ENCODE measurements around the gene SH3TC1.
A peak's percentile ranks its signal among the peaks of the same experiment; 100 is the strongest.

Gene SH3TC1

DNA sequence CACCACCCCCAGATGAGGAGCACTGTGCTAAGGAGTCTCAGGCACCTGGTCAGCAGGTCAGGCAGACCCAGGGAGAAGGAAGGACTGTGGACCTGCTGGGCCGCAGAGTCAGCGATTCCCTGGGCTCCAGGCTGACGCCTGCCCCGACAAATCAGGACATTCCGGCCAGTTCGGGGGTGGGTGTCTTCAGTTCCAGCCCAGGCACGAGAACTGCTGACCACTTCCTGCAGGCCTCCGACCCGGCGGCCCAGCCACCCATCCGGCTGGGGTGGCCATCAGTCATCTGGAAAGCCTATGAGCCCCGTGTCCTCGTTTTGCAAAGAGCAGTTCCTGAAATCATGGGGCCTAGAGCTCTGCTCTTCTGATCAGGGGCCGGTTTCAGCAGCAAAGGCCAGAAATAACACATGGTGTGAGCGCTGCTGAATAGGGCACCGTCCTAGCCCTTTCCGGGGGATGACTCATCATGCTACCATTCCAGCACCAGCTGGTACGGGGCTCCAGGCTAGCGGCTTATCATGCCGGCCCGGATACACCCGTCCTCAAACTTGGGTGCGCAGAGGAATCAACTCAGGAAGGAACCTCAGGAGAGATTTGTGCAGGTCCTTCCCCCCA lies 7.8 kb upstream of the SH3TC1 start:
- DNase-seq = no peak
- Mint-ChIP-seq H3K27ac (no peak overlapping the region), H3K9me3 (no peaks in the 10 kb centered on the region), H3K4me1 (ENCODE audit: low read depth in 2 of 2) (peaks cover 6 to 8% of the 10 kb centered on the region in 2 donors), H3K36me3 (ENCODE audit: insufficient read depth) (no peaks in the 10 kb centered on the region), H3K27me3 (peaks cover 12 to 61% of the 10 kb centered on the region in 2 donors), H3K4me3 (no peak overlapping the region)
- ATAC-seq (replicated peaks) = no peak

DNA sequence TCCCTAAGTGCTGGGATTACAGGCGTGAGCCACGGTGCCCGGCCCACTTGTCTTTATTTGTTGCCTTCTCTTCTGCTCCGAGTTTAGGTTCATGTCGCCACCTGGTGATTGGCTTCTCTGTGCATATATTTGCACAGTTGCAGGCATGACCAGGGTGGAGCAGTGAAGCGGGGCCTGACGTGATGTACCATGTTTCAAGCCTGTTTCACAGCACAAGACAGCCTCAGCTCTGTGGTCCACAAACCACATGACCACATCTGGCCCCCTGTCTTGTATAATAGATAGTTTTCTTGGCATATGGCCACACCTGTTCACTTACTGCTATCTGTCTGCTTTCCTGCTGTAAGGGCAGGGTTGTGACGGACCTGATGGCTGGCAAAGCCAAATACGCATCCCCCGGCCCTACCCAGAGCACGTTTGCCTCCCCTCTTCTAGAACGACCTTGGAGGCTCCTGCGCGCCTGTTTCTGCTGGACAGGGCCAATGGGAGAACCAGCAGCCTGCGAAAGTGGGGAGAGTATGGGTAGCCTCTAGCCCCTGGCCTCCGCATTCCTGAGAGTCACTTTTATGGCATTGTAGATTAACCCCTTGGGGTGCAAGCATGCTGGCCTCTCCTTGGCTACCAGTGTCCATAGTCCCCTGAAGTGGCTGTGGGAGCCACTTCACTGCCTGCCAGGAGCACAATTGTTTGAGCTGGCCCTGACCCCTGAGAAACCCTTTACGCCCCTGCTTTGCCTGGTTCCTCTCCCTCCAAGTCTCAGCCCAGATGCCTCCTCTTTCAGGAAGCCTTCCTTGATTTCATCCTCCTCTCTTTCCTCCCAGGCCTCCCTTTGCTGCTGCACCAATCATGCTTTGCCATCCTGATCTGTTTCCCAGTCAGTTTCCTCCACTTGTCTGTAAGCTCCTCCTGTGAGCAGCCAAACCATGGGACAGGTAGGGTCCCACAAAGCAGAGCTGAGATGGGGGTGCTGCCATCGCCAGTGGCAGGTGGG lies 6.0 kb upstream of the SH3TC1 start:
- no peak overlapping the region for H3K4me3 Mint-ChIP-seq
- H3K4me1 Mint-ChIP-seq (ENCODE audit: low read depth in 2 of 2) = peaks cover 8 to 10% of the 10 kb centered on the region in 2 donors
- H3K27ac Mint-ChIP-seq = peak overlapping the region in 1 of 2 donors; percentile 63
- H3K27me3 Mint-ChIP-seq = peaks cover 7 to 51% of the 10 kb centered on the region in 2 donors
- ATAC-seq (replicated peaks) = peak; percentile 89
- DNase-seq = peak in 1 of 3 experiments; percentile 25
- H3K9me3 Mint-ChIP-seq = no peaks in the 10 kb centered on the region
- peaks cover 3% of the 10 kb centered on the region for H3K36me3 Mint-ChIP-seq (ENCODE audit: insufficient read depth)

DNA sequence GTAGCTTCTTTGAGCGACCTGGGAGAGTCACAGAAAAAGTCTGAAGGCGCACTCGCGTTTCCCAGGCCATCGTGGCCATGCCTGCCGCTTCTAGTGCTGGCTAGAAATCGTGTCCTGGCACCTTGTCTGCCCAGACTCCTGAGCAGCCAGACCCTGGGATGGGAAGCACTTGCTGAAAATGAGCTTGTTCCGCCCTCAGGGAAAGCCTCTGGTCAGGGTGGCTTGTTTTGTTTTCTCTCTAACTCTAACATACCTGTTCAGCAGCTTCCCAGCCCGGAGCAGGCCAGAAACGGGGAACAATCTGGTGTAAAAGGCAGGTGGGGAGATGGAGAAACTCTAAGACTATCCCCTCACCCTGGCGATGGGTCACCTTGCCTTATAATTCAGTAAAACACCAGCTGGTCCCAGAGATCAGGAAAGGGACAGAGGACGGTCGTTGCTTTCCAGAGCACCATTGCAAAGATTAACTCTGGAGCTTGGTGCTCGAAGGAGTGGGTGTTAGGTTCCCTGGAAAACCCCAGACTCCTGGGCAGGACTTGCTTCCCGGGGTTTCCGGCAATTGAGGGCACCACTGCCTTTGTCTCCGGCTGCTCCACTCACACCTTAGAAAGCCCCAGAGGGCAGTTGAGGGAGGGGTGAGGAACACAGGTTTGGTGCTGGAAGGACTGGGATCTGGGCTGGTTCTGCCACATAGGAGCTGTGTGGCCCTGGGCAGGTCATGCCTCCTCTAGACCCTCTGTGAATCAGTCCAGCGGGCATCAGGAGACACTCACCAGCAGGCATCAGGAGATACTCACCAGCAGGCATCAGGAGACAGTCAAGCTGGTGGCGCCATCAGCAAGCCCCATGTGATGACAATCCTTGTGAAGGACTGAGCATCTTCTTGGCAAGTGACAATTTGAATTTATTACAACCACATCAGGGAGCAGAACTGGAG lies 4.5 kb upstream of the SH3TC1 start:
- Mint-ChIP-seq H3K36me3 (ENCODE audit: insufficient read depth) (peaks cover 13% of the 10 kb centered on the region), H3K4me1 (ENCODE audit: low read depth in 2 of 2) (peaks cover 21 to 23% of the 10 kb centered on the region in 2 donors), H3K4me3 (no peak overlapping the region), H3K27me3 (peaks cover 0 to 35% of the 10 kb centered on the region in 2 donors), H3K9me3 (no peaks in the 10 kb centered on the region), H3K27ac (peak overlapping the region in 1 of 2 donors; percentile 62)
- ATAC-seq (replicated peaks) = no peak
- DNase-seq = no peak

DNA sequence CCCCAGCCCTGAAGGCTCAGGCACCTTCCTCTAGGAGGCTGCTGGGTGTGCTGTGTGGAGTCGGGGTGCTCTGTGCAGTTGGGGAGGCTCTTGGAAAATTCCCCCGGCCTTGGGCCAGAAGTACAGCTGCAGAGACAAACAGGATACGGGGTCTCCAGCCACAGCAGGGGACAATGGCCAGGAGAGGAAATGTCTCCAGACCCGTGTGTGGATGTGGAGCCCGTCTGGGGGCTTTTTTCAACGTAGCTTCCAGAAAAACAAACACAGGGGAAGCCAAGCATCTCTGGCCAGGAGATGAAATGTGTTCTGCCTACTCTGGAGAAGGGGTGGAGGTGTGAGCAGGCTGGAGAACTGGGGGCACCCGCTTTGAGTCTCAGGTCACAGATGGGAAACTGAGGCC lies 3.7 kb upstream of the SH3TC1 start:
- Mint-ChIP-seq H3K27ac (no peak overlapping the region), H3K4me3 (no peak overlapping the region), H3K27me3 (peaks cover 0 to 29% of the 10 kb centered on the region in 2 donors), H3K9me3 (no peaks in the 10 kb centered on the region), H3K36me3 (ENCODE audit: insufficient read depth) (peaks cover 19% of the 10 kb centered on the region), H3K4me1 (ENCODE audit: low read depth in 2 of 2) (peaks cover 28% of the 10 kb centered on the region in 2 donors)
- ATAC-seq (replicated peaks) = no peak
- no peak for DNase-seq

DNA sequence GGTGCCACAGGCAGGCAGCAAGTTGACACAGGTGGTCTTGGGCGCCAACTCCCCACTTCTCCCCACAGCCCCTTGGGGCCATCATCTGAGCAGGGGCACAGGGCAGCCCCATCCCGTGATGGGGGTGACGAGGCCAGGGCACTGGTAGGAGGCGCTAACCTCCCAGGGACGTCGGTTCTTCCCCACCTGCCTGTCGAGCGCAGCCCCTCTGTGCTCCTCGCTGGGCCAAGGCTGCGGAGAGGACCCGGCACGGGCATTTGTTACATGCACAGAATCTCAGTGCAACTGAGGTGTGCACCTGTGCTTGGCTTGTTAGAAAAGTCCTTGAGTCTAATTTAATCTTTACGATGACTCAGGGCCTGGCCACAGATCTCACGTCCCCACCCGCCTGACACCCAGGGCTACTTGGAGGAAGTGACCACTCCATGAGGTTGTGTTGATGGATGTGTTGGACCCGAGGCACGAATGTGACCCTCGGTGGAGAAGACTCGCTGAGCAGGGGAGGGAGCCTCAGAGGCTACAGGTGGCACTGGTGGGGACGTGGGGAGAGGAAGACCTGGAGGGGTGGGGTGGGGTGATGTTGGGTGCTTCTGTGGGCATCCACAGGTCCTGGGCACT lies 3.1 kb upstream of the SH3TC1 start:
- H3K36me3 Mint-ChIP-seq (ENCODE audit: insufficient read depth) = peaks cover 19% of the 10 kb centered on the region
- DNase-seq (no peak), ATAC-seq (replicated peaks) (no peak)
- H3K9me3 Mint-ChIP-seq = no peaks in the 10 kb centered on the region
- peaks cover 28 to 31% of the 10 kb centered on the region in 2 donors for H3K4me1 Mint-ChIP-seq (ENCODE audit: low read depth in 2 of 2)
- peak overlapping the region in 1 of 2 donors; percentile 29 for H3K27ac Mint-ChIP-seq
- peaks cover 0 to 27% of the 10 kb centered on the region in 2 donors for H3K27me3 Mint-ChIP-seq
- no peak overlapping the region for H3K4me3 Mint-ChIP-seq

DNA sequence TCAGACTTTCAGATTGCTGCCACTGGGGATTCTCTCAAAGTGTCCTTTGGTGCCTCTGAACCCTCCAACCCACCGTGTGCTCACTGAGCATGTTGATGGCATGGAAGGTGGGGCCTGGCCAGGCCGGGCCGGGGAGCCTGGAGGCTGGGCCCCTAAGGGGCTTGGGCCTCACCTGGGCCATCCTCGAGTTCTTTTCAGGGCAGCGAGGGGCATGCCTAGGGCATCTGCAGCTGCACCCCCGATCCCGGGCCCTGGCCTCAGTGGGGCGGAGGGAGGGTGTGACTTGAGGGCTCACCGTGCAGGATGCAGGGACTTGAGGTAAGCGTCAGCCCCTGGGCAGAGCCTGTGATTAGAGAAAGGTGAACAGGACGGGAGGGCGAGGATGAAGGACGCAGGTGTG lies 1.6 kb upstream of the SH3TC1 start:
- no peaks in the 10 kb centered on the region for H3K9me3 Mint-ChIP-seq
- H3K4me1 Mint-ChIP-seq (ENCODE audit: low read depth in 2 of 2) = peaks cover 41 to 42% of the 10 kb centered on the region in 2 donors
- H3K4me3 Mint-ChIP-seq = peak overlapping the region in 1 of 2 donors; percentile 17
- peaks cover 0 to 22% of the 10 kb centered on the region in 2 donors for H3K27me3 Mint-ChIP-seq
- ATAC-seq (replicated peaks) = no peak
- H3K27ac Mint-ChIP-seq = no peak overlapping the region
- peaks cover 22% of the 10 kb centered on the region for H3K36me3 Mint-ChIP-seq (ENCODE audit: insufficient read depth)
- no peak for DNase-seq

DNA sequence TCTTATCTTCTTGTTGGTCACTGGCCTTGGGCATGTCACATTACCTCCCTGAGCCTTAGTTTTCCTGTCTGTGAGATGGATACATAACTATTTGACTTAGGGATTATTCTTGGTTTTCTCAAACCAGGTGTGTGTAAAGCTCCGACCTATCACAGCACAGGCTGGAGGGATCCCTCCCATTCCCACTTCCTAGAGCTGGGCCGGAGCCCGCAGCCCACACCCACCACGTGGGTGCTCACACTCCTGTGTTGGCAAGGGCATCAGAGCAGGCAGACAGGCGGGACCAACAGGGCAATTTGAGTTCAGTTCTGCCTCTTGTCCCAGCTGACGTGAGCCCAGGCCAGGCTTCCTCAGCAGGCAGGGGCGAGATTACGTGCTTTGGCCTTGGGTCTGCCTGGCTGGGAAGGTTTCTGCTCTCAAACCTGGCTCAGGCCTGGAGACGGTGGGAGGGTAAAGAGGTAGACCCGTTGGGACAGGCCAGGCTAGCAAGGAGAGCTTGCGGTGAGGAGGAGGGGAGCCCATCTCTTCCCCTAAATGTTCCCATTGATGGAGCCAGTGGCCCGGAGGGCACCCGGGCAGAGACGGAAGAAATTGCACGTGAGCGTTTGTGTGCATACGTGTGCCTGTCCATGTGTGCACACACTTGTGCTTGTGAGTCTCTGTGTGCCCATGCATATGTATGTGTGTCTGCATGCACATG lies 734 bp upstream of the SH3TC1 start:
- Mint-ChIP-seq H3K36me3 (ENCODE audit: insufficient read depth) (peaks cover 22% of the 10 kb centered on the region), H3K4me1 (ENCODE audit: low read depth in 2 of 2) (peaks cover 35 to 39% of the 10 kb centered on the region in 2 donors), H3K9me3 (no peaks in the 10 kb centered on the region), H3K4me3 (peak overlapping the region; percentile 92), H3K27me3 (peaks cover 0 to 18% of the 10 kb centered on the region in 2 donors), H3K27ac (peak overlapping the region; percentile 95 to 96)
- DNase-seq (no peak), ATAC-seq (replicated peaks) (no peak)

DNA sequence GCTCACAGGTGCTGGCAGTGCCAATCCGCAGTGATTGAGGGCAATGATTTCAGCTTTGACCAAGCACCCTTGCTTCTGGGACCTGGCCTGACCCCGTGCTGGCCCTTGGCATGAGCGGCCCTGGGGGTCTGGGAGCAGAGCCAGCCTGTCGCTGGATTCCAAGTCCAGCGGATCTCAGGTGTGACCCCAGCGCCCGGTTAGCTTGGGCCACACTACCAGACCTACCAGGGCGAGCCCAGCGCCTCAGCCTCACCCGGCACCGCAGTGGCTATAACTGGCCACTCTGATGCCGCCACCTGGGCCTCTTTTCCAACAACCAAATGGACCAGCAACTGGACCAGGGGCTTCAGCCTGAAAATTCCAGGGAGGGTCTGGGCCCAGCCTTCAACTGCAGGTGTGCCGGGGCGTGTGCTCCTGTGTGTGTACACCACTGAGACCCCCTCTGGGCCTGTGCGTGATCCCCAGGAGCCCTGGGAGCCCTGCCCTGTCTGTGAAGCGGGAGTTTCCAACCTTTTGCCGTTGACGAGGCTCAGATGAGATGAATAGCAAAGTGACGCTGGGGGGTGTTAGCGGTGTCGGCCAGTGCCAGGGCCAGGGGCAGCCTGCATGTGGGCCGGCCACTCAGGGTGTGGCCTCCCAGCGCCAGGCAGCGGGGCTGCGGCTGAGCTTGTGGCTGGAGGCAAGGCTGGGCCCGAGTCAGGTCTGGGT lies 658 bp downstream of the SH3TC1 start:
- peak overlapping the region; percentile 92 for H3K4me3 Mint-ChIP-seq
- no peak for DNase-seq
- H3K36me3 Mint-ChIP-seq (ENCODE audit: insufficient read depth) = peaks cover 24% of the 10 kb centered on the region
- ATAC-seq (replicated peaks) = peak; percentile 9
- H3K27ac Mint-ChIP-seq = peak overlapping the region; percentile 95 to 96
- peaks cover 32 to 44% of the 10 kb centered on the region in 2 donors for H3K4me1 Mint-ChIP-seq (ENCODE audit: low read depth in 2 of 2)
- H3K9me3 Mint-ChIP-seq = no peaks in the 10 kb centered on the region
- H3K27me3 Mint-ChIP-seq = peaks cover 0 to 13% of the 10 kb centered on the region in 2 donors

DNA sequence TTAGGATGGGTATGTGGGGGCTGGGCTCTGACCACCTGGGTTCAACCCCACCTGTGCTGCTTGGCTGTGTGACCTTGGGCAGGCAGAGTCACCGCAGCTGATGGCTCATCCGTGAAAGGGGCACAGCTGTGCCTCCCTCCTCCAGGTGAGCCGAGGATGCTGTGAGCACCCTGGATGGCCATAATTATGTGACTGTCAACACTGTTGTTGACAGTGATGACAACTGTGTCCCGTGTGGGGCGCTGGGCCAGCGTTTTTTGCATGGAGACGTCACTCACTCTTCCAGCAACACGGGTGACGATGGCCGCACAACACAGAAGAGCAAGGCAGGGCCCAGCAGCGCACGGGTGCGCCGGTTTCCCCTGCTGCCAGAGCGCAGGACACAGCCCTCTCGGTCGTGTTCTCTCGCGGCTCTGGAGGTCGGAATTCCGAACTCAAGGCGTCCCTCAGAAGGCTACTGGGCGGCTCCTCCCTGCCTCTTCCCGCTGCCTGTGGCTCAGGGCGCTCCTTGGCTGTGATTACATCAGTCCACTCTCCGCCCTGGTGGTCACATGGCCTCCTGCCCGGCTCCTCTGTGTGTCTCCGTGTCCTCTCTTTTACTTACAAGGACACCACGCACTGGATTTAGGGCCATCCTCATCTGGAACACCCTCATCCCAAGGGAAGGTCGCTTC lies 1.3 kb downstream of the SH3TC1 start:
- H3K27me3 Mint-ChIP-seq = peaks cover 0 to 13% of the 10 kb centered on the region in 2 donors
- DNase-seq = peak in 1 of 3 experiments; percentile 32
- peak; percentile 20 for ATAC-seq (replicated peaks)

DNA sequence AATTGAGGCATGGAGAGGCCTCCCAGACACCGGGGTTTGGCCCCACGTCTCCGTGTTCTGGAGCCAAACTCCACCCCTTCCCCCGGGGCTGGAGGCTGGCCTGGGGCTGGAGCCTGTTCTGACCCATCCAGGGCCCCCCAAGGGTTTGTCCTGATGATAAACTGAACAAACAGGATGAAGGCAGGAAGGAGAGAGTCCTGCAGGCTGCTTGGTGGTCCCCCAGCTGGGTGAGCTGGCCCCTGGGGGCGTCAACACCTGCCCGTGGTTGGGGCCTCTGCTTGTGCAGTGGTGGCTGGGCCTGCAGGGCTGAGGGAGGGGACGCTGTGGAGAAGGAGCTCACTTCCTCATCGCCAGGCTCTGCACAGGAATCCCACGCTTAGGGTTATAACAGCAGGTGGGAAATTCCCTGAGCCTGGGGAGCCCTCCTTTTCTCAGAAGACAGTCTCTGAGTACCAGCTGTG lies 2.3 kb downstream of the SH3TC1 start:
- ATAC-seq (replicated peaks) (peak; percentile 31), DNase-seq (peak in 1 of 3 experiments; percentile 19)
- Mint-ChIP-seq H3K9me3 (no peaks in the 10 kb centered on the region), H3K27ac (peak overlapping the region; percentile 95 to 96), H3K4me3 (peak overlapping the region; percentile 92), H3K27me3 (peaks cover 0 to 6% of the 10 kb centered on the region in 2 donors), H3K4me1 (ENCODE audit: low read depth in 2 of 2) (peaks cover 32 to 50% of the 10 kb centered on the region in 2 donors), H3K36me3 (ENCODE audit: insufficient read depth) (peaks cover 25% of the 10 kb centered on the region)

More for the DNA sequence above, 1.3 kb downstream of the SH3TC1 start:
- no peaks in the 10 kb centered on the region for H3K9me3 Mint-ChIP-seq
- H3K36me3 Mint-ChIP-seq (ENCODE audit: insufficient read depth) = peaks cover 25% of the 10 kb centered on the region
- H3K4me1 Mint-ChIP-seq (ENCODE audit: low read depth in 2 of 2) = peaks cover 32 to 45% of the 10 kb centered on the region in 2 donors
- peak overlapping the region; percentile 95 to 96 for H3K27ac Mint-ChIP-seq
- peak overlapping the region; percentile 92 for H3K4me3 Mint-ChIP-seq

All from effector memory CD8-positive, alpha-beta T cell (primary cell).